ENCODE results near the gene MYO15A.
A peak's percentile ranks its signal among the peaks of the same experiment; 100 is the strongest.

Gene MYO15A

GRCh38 chr17:18229254-18229653 is 120.7 kb downstream of the MYO15A start:
- Histone ChIP-seq H4K20me1 (ENCODE audit: insufficient read depth, low read length, poor library complexity, severe bottlenecking) (peaks cover 7% of the 10 kb centered on the region), H3K36me3 (ENCODE audit: insufficient read depth, low read length) (no peaks in the 10 kb centered on the region; the same call in 1 of the 2 replicates), H3K27me3 (ENCODE audit: insufficient read depth, low read length, poor library complexity, severe bottlenecking) (no peaks in the 10 kb centered on the region), H3K4me1 (ENCODE audit: insufficient read depth, low read length, poor library complexity, severe bottlenecking) (peaks cover 22% of the 10 kb centered on the region), H3K9me2 (replicated peaks; ENCODE audit: low read depth, low read length) (no peaks in the 10 kb centered on the region), H3F3A (ENCODE audit: low read depth) (no peaks in the 10 kb centered on the region), H2AFZ (ENCODE audit: low read length) (no peak overlapping the region), H3K9ac (ENCODE audit: low read depth, low read length, poor library complexity, severe bottlenecking) (no peak overlapping the region), H3K9me3 (ENCODE audit: insufficient read depth, low read depth, low read length) (no peaks in the 10 kb centered on the region), H3K4me2 (ENCODE audit: low read depth, low read length, poor library complexity, severe bottlenecking) (peak overlapping the region; percentile 13), H3K79me2 (ENCODE audit: insufficient read depth, low read length) (peaks cover 32% of the 10 kb centered on the region), H3K4me3 (ENCODE audit: low read length, poor library complexity, severe bottlenecking) (no peak overlapping the region)
- TF ChIP-seq CTCF (conservative IDR thresholded peaks at IDR 0.05; ENCODE audit: low read length) = no peak

Measured in Loucy (cell line).